Activated gamma-delta T cell (primary cell): ENCODE measurements around the gene UMODL1.
"Not testable (repeated sequence)": the region's sequence is repeated elsewhere in the genome, so short reads cannot be mapped to it uniquely, and the experiment has no call there.

Source experiments
- DNase-seq: peaks from one replicate; lab custom pipeline; 2025; lab: John Stamatoyannopoulos, UW

The UMODL1 gene

GRCh38 chr21:42060166-42060565 lies 11.0 kb upstream of the UMODL1 start:
- no peak for DNase-seq

- no peak for DNase-seq
These were observed 9.7 kb upstream of the UMODL1 start for GRCh38 chr21:42061195-42061985.

DNA sequence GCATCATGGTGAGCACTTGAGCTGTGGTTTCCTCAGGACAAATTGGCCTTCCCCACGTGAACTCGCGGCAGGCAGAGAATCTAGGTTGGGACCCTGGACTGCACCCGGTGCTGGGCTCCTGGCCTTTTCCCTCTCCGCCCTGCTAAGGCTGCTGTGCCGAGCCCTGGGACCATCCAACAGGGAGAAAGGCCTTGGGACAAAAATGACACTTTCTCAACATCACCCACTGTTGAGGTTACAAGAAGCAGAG lies 9.2 kb upstream of the UMODL1 start:
- DNase-seq, result no peak

- peak; percentile 57 for DNase-seq
These were observed 8.7 kb upstream of the UMODL1 start for GRCh38 chr21:42062236-42063022.

DNA sequence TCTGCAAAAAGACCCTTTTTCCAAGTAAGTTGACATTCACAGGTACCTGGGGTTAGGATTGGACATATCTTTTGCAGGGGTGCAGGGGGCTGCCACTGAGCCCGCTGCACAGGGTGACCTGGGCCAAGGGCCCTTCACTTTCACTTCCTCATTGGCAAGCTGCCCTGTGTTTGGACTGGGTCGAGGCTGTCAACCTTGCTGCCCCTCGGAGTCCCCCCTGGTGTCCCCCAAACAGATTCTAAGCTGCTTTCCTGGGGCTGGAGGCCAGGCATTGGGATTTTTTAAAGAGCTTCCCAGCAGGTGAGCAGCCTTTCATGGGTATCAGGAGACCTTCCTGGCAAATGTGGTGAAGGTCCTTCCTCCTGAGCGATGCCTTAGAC lies 7.9 kb upstream of the UMODL1 start:
- no peak for DNase-seq

DNA sequence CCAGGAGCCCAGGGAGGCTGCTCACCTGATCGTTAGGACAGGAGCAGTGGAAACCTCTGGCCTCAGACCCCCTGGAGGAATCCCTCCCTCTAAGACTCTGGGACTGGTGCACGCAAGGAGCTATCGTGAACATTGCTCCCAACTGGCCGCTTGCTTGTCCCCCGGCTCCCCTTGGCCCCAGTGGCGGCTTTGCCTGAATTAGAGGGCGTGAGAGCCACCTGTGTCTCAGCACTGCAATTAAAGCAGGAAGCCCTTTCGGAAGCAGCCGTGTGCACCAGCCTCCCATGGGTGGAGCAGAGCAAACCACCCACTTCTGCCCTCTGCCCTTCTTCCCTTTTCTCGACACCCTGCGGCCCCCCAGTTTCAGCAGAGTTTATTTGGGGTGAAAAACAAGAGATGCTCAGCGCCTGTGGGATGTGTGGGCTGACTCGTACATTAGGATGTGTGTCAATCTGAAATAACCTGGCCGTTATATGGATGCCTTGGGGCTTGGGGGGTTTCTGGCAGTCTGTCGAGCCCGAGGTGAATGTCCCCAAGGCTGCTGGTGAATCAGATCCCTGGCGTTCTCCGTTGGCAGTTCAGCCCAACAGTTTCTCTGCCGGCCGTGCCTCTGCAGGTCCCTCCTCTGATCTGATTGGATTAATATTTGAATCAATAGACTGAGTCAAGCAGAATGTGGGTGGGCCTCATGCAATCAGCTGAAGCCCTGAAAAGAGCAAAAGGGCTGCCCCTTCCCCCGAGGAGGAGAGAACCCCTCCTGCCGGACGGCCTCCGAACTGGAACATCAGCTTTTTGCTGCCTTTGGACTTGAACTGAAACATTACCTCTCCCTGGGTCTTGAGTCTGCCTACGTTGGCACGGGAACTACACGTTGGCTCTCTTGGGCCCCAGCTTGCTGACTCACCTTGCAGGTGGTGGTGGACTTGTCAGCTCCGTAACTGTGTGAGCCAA lies 7.3 kb upstream of the UMODL1 start:
- DNase-seq, result no peak

GRCh38 chr21:42066521-42066920 lies 4.6 kb upstream of the UMODL1 start:
- DNase-seq, result no peak

GRCh38 chr21:42067531-42068255 lies 3.4 kb upstream of the UMODL1 start:
- no peak for DNase-seq

GRCh38 chr21:42068256-42068545 lies 2.9 kb upstream of the UMODL1 start:
- DNase-seq, result no peak

DNA sequence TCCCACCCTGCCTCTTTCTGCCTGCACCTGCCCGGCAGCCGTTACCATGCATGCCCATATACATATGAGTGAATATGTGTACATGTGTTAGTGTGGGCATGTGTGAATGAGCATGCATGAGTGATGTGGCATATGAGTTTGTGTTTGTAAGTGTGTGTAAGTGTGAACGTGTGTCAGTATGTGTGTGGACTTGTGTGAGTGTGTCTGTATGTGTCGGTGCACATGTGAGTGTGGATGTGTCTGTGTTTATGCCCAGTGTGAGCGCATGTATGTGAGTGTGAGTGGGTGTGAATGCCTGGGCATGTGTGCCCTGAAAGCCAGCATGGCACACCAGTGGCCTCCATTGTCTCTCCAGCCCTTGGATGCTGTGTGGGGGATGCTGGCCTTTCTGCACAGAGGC lies 2.5 kb upstream of the UMODL1 start:
- no peak for DNase-seq

GRCh38 chr21:42069327-42069726 lies 1.8 kb upstream of the UMODL1 start:
- no peak for DNase-seq

GRCh38 chr21:42069843-42070242 lies 1.3 kb upstream of the UMODL1 start:
- no peak for DNase-seq

GRCh38 chr21:42073145-42074099 lies 2.3 kb downstream of the UMODL1 start:
- no peak for DNase-seq

- DNase-seq, result no peak
These were observed 4.8 kb downstream of the UMODL1 start for GRCh38 chr21:42075686-42076471.

GRCh38 chr21:42077685-42078238 lies 6.6 kb downstream of the UMODL1 start:
- not testable (repeated sequence) for DNase-seq

DNA sequence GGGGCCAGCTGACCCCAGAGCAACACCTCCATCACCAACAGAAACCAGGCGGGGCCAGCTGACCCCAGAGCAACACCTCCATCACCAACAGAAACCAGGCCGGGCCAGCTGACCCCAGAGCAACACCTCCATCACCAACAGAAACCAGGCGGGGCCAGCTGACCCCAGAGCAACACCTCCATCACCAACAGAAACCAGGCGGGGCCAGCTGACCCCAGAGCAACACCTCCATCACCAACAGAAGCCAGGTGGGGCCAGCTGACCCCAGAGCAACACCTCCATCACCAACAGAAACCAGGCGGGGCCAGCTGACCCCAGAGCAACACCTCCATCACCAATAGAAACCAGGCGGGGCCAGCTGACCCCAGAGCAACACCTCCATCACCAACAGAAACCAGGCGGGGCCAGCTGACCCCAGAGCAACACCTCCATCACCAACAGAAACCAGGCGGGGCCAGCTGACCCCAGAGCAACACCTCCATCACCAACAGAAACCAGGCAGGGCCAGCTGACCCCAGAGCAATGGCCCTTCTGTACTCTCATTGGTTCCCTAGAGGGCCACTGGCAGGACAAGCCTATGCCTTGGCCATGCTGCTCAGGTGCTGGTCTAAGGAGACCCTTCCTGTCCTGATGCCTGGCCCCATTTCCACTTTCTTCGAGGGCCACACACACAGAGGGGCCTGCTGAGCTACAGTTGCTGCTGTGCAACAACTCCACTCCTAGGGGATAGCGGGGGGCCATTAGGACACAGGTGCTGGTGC lies 7.3 kb downstream of the UMODL1 start:
- DNase-seq, result not testable (repeated sequence)

DNA sequence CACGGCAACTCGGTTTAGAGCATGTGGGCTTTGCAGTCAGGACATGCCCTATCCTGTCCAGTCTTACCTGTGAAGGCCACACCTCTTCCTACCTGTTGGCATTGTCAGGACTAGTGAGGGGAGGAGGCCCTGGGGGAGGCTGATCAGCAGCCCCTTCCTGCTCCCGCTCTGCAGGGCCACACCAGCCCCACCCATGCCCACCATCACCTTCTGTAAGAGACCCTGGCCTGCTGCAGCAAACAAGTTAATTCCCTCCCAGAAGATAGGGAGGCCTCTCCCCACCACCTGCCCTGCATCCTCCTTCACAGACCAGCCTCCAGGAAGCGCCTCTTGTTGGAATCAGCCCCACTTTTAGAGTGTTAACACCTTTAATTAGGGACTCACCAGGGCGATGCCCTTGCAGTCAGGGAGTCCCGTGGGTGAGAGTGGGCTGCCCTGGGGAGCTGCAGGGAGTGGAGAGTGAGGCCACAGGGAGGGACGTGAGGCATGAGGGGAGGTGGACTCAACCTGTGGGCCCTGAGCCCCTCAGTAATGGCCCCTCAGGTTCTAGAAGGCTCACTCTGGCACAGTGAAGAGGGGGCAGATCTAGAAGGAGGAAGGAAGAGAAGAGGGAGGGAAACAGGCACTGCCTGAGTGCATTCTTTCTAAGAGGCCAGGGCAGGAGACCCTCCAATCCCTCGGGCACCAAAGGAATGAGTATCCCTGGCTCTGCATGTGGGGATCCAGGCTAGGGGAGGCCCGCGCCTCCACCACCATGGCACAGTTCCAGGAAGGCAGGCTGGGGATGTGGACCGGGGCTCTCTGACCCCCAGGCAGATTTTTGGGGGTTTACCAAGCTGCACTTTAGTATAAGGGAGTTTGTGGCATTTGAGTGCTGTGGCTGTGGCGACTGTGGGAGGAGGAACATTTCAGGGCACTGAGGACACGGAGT lies 8.2 kb downstream of the UMODL1 start:
- DNase-seq, result no peak
